HG03135 (cell line): ENCODE measurements around the gene FLII.
A peak's percentile ranks its signal among the peaks of the same experiment; 100 is the strongest.

Experiments
- ATAC-seq: cut with Tn5 transposase; IDR thresholded peaks from one replicate; pipeline ENCODE4 v1.9.1; 2021; ENCODE audit warnings: mild to moderate bottlenecking, moderate library complexity; ENCODE audit not compliant: unreplicated experiment

The FLII gene

GRCh38 chr17:18260332-18261145 is 2.0 kb upstream of the FLII start, which contains the start of gene MIEF2:
MIEF2 (plus strand) TSS chr17:18260662; CDS start chr17:18262721, 2,059 bp downstream.
- ATAC-seq = peak; percentile 80

- ATAC-seq = no peak
These were observed 1.2 kb upstream of the FLII start for GRCh38 chr17:18259621-18260331.

GRCh38 chr17:18257982-18258355 is 569 bp downstream of the FLII start:
- no peak for ATAC-seq

GRCh38 chr17:18257268-18257981 is 1.1 kb downstream of the FLII start:
- no peak for ATAC-seq

GRCh38 chr17:18256776-18257175 is 1.8 kb downstream of the FLII start:
- ATAC-seq = no peak

GRCh38 chr17:18256351-18256750 is 2.2 kb downstream of the FLII start:
- ATAC-seq = no peak

GRCh38 chr17:18254888-18255649 is 3.5 kb downstream of the FLII start:
- no peak for ATAC-seq

- ATAC-seq = no peak
These were observed 4.4 kb downstream of the FLII start for GRCh38 chr17:18253947-18254821.

GRCh38 chr17:18253187-18253884 is 5.2 kb downstream of the FLII start:
- no peak for ATAC-seq

GRCh38 chr17:18252160-18252559 is 6.4 kb downstream of the FLII start:
- ATAC-seq = no peak

- ATAC-seq = no peak
These were observed 7.3 kb downstream of the FLII start for GRCh38 chr17:18251204-18251603.

- ATAC-seq = no peak
These were observed 7.8 kb downstream of the FLII start for GRCh38 chr17:18250708-18251107.

GRCh38 chr17:18250259-18250658 is 8.3 kb downstream of the FLII start:
- no peak for ATAC-seq

- no peak for ATAC-seq
These were observed 9.7 kb downstream of the FLII start for GRCh38 chr17:18248811-18249210.

- ATAC-seq = no peak
These were observed 10.2 kb downstream of the FLII start for GRCh38 chr17:18248300-18248731.

- no peak for ATAC-seq
These were observed 10.9 kb downstream of the FLII start for GRCh38 chr17:18247613-18248001.

GRCh38 chr17:18246880-18247612 is 11.5 kb downstream of the FLII start:
- ATAC-seq = no peak

GRCh38 chr17:18246109-18246725 is 12.3 kb downstream of the FLII start:
- ATAC-seq = no peak
